Glomerular visceral epithelial cell (primary cell): ENCODE data around the gene OR5AL1.
"Not testable (repeated sequence)": the region's sequence is repeated elsewhere in the genome, so short reads cannot be mapped to it uniquely, and the experiment has no call there.

Experiments
- DNase-seq: peaks from one replicate; pipeline ENCODE4 v3.0.0-alpha.2; 2016; ENCODE audit errors: extremely low spot score

OR5AL1 gene

DNA sequence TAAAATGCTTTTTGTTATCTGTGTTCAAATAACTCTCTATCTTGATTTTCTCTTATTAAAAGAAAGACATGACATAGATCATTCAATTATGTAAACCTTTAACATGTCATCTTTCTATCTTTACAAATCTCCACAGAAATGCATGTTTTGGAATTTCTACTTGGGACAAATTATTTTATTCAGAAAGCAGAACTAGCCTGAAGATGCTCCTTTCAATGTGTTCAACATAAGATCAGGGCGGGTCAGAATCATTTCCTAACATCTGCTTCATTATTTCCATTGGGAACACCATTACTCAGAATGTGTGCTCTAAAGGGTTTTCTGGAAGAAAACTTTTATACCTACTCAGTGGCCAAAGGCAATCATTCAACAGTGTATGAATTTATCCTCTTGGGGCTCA lies at the start of gene OR5AL1:
OR5AL1 (plus strand) TSS at position 301 of the 400 bp plus-strand sequence.
- DNase-seq, result no peak

DNA sequence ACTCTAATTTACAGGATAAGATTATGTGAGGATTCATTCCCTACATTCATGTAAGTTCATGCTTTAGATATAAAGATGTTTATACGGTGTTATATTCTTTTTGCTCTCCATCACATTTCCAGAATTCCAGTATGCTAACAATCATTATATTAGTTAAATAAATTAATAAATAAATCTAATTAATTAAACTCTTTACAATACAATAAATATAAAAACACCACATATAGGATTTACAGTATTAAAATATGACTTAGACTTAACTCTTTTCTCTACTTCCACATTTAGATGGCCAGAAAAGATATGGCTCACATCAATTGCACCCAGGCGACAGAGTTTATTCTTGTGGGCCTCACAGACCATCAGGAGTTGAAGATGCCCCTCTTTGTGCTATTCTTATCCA lies 37.2 kb upstream of the OR5AL1 start, which contains the start of gene OR8U1:
OR8U1 (plus strand) TSS at position 301 of the 400 bp plus-strand sequence; CDS start at position 301, 0 bp downstream.
- DNase-seq, result no peak

- no peak for DNase-seq
Observed at GRCh38 chr11:56380120-56380519, 32.4 kb upstream of the OR5AL1 start.

DNA sequence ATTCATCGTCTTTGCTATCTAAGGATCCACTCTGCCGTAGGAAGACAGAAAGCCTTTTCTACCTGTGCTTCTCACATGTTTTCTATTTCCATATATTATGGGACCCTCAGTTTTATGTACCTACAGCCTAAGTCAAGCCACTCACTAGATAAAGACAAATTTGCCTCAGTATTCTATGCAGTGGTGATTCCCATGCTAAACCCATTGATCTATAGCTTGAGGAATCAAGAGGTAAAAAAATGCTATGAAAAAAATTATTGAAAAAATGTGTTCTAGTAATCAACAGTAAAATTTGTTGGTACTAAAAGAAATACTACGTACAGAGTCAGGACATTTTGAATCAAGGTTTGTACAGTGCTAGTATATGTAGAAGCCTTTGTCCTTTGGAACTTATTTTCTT lies 18.1 kb upstream of the OR5AL1 start:
- no peak for DNase-seq

DNA sequence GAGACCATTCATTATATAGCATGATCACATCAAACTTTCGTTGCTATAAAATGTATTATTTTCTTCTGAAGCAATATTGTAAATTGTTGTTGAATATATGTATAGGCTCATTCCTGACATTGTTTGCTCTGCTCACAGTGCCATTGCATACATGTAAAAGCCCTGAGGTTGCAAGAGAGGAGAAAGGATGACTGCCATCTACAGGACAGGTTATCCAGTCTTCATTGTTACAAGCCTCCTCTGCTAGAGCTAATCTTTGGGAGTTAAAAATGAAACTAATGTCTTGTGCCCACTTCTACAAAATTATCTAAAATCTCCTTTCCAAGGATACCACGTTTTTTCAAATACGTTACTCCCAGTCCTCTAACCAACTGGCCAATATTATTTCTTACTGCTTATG lies 16.4 kb upstream of the OR5AL1 start:
- no peak for DNase-seq

DNA sequence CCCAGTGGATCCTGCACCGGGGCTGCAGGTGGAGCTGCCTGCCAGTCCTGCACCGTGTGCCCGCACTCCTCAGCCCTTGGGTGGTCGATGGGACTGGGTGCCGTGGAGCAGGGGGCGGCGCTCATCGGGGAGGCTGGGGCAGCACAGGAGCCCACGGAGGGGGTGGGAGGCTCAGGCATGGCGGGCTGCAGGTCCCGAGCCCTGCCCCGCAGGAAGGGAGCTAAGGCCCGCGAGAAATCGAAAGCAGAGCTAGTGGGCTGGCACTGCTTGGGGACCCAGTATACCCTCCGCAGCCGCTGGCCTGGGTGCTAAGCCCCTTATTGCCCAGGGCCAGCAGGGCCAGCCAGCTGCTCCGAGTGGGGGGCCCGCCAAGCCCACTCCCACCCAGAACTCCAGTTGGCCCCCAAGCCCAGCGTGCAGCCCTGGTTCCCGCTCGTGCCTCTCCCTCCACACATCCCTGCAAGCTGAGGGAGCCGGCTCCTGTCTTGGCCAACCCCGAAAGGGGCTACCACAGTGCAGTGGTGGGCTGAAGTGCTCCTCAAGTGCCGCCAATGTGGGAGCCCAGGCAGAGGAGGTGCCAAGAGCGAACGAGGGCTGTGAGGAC lies 10.5 kb upstream of the OR5AL1 start:
- DNase-seq, result not testable (repeated sequence)

GRCh38 chr11:56404393-56404792 lies 8.1 kb upstream of the OR5AL1 start:
- DNase-seq, result no peak

DNA sequence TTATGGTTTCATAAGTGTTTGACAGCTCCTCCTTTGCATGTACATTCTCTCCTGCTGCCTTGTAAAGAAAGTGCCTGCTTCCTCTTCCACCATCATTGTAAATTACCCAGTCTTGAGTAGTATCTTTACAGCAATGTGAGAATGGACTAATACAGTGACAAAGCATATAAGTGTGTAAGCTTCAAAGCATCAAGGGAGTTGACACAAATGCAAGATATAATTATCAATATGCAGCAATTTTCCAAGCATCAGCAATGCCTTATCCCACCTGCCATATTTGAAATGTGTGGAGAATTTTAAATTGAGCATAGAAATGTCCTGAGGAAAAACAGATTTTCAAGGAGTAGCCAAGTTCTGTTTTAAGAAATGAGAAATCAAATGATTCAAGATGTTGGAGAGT lies 1.7 kb upstream of the OR5AL1 start:
- DNase-seq, result no peak

GRCh38 chr11:56453521-56453920 lies 41.0 kb downstream of the OR5AL1 start:
- no peak for DNase-seq

DNA sequence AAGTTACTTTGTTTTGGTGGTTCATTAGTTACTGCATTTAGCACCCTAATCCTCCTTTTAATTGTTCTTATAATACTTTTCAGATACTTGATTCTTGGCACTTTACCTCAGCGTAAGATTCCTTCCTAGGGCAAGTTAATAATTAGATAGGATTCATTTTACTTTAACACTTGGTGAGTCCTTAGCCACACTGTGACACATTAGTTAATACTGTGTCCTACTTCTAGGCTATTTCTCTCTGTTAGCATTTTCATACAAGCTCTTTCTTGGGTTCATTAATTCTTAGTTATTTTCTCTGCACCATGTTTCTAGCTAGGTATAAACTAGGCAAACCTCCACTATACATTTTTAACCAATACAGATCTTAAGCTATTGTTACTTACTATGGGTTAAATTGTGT lies 44.6 kb downstream of the OR5AL1 start:
- DNase-seq, result no peak
